ENCODE results near the gene LRP1B. TPM values are rescaled to one million over a fixed set of nuclear protein-coding genes. Genes with fewer than 3 reads are reported as not detected.

LRP1B gene
- total and polyA plus RNA-seq, 2 of the 8 experiments (the other 6 are each of a cell fraction or from before 2014, with no cell fraction given), result 0.03 TPM; not detected in 1

DNA sequence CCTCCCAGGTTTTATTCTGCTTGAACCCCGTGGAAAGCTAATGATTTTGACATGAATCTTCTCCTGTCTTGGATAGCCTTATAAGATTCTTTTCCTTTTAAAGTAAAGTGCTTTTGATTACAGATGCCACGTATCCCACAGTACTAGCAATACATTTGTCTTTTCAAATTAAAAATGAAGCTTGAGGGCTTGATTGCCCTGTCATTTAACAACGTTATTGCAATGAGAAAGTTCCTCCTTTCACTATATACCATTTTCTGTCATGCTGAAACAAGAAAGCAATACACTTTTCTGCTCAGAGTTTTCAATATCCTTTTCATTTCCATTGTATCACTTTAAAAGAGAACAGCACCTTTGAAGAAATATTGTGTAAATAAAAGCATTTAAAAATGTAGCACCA is 814.7 kb downstream of the LRP1B start:
- Histone ChIP-seq H3K27me3 (replicated peaks in 1 of 4; ENCODE audit: control insufficient read depth in 3 of 4, extremely low read depth in 1 of 4, insufficient read depth in 3 of 4, low read length in 3 of 4) (no peaks in the 10 kb centered on the region), H4K5ac (ENCODE audit: insufficient read length, low read depth, low read length) (no peak overlapping the region), H2BK5ac (ENCODE audit: low read depth, low read length) (no peak overlapping the region), H3K18ac (ENCODE audit: extremely low read depth, low read length) (no peak overlapping the region), H3K23me2 (ENCODE audit: low read depth, low read length) (no peaks in the 10 kb centered on the region), H4K91ac (replicated peaks; ENCODE audit: insufficient read length, low read length) (no peak overlapping the region), H3K79me1 (ENCODE audit: low read depth, low read length) (no peaks in the 10 kb centered on the region), H3K14ac (ENCODE audit: insufficient read length) (no peak overlapping the region), H3K4me2 (ENCODE audit: insufficient read depth in 1 of 2, low read depth in 2 of 2, low read length in 2 of 2) (no peak overlapping the region), H4K8ac (ENCODE audit: extremely low read depth, insufficient read depth, low read length) (no peak overlapping the region), H3K4me3 (ENCODE audit: extremely low read depth in 1 of 4, insufficient read depth in 2 of 4, low read depth in 3 of 4, low read length in 4 of 4) (no peak overlapping the region), H3K36me3 (ENCODE audit: control insufficient read depth in 2 of 4, insufficient read depth in 4 of 4, low read length in 3 of 4) (no peaks in the 10 kb centered on the region), H2AFZ (ENCODE audit: low read length) (no peak overlapping the region), H3K4me1 (replicated peaks in 1 of 4; ENCODE audit: control insufficient read depth in 3 of 4, insufficient read depth in 4 of 4, low read length in 3 of 4) (no peaks in the 10 kb centered on the region), H3K9ac (replicated peaks in 1 of 4; ENCODE audit: extremely low read depth in 1 of 4, low read depth in 3 of 4, low read length in 3 of 4) (no peak overlapping the region), H3K4ac (replicated peaks; ENCODE audit: insufficient read length, low read depth, low read length) (no peak overlapping the region), H2BK15ac (ENCODE audit: low read length) (no peak overlapping the region), H2BK120ac (replicated peaks; ENCODE audit: low read depth, low read length) (no peak overlapping the region), H3K56ac (replicated peaks; ENCODE audit: insufficient read length, low read depth, low read length) (no peak overlapping the region), H3K79me2 (ENCODE audit: control insufficient read depth in 1 of 2, insufficient read depth in 2 of 2, low read length in 2 of 2) (no peaks in the 10 kb centered on the region), H3K27ac (ENCODE audit: low read depth, low read length) (no peak overlapping the region), H3K23ac (ENCODE audit: insufficient read length) (no peak overlapping the region), H2BK20ac (ENCODE audit: low read length) (no peak overlapping the region), H2AK5ac (ENCODE audit: low read depth, low read length) (no peak overlapping the region), H4K20me1 (replicated peaks in 1 of 2; ENCODE audit: control insufficient read depth in 1 of 2, insufficient read depth in 2 of 2, low read length in 2 of 2) (no peaks in the 10 kb centered on the region), H2BK12ac (ENCODE audit: low read depth, low read length) (no peak overlapping the region), H3K9me3 (ENCODE audit: insufficient read depth in 2 of 2, low read depth in 1 of 2, low read length in 1 of 2) (no peaks in the 10 kb centered on the region)
- POLR2A ChIA-PET (ENCODE audit: partially characterized antibody), result no interaction called here
- CTCF ChIA-PET (ENCODE audit: partially characterized antibody), result no interaction called here
- no peak for FAIRE-seq
- no peak for DNase-seq (ENCODE audit: low read depth in 1 of 2, low spot score in 2 of 2)
- 86% methylated on average over 3 of the region's 3 CpGs; no CpG with 5 or more reads in 1 of the 2 experiments for WGBS, 2 experiments (ENCODE audit: extremely low coverage in 1 of 2, insufficient coverage in 1 of 2, insufficient read length in 1 of 2, insufficient replicate concordance in 2 of 2, low coverage in 1 of 2, low lambda C conversion rate in 2 of 2, missing lambda C conversion rate in 1 of 2)
- TF ChIP-seq GTF2F1 (IDR thresholded peaks at IDR 0.05; ENCODE audit: borderline replicate concordance, low read depth, low read length), result no peak
- no peak for TF ChIP-seq TEAD4 (IDR thresholded peaks at IDR 0.05; ENCODE audit: low read depth, low read length)
- no peak for TF ChIP-seq SIRT6 (IDR thresholded peaks at IDR 0.05; ENCODE audit: low read length)
- no peak for TF ChIP-seq NRF1 (IDR thresholded peaks at IDR 0.05; ENCODE audit: low read depth, low read length)
- TF ChIP-seq, protein P1, sequence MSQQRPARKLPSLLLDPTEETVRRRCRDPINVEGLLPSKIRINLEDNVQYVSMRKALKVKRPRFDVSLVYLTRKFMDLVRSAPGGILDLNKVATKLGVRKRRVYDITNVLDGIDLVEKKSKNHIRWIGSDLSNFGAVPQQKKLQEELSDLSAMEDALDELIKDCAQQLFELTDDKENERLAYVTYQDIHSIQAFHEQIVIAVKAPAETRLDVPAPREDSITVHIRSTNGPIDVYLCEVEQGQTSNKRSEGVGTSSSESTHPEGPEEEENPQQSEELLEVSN (IDR thresholded peaks at IDR 0.05), result no peak
- no peak for TF ChIP-seq SUZ12 (IDR thresholded peaks at IDR 0.05; ENCODE audit: low read length)
- TF ChIP-seq POLR2A (IDR thresholded peaks at IDR 0.05; ENCODE audit: control extremely low read depth in 1 of 2, low read depth in 2 of 2, low read length in 2 of 2), result no peak
- no peak for TF ChIP-seq RAD21 (IDR thresholded peaks at IDR 0.05 in 1 of 2, conservative IDR thresholded peaks at IDR 0.05 in 1 of 2; ENCODE audit: low read depth in 2 of 2, low read length in 2 of 2)
- no peak for TF ChIP-seq RXRA (IDR thresholded peaks at IDR 0.05; ENCODE audit: insufficient read depth, low read depth, low read length)
- TF ChIP-seq JUN (IDR thresholded peaks at IDR 0.05; ENCODE audit: low read depth, low read length), result no peak
- no peak for TF ChIP-seq POU5F1 (IDR thresholded peaks at IDR 0.05; ENCODE audit: low read depth, low read length)
- no peak for TF ChIP-seq SP2 (IDR thresholded peaks at IDR 0.05; ENCODE audit: low read length)
- no peak for TF ChIP-seq BACH1 (IDR thresholded peaks at IDR 0.05; ENCODE audit: low read length)
- TF ChIP-seq PHF8 (conservative IDR thresholded peaks at IDR 0.05; ENCODE audit: low read depth, low read length), result no peak
- TF ChIP-seq JUND (IDR thresholded peaks at IDR 0.05; ENCODE audit: low read length), result no peak
- no peak for TF ChIP-seq CHD2 (IDR thresholded peaks at IDR 0.05; ENCODE audit: low read length)

All from H1 (cell line).